Colonic mucosa (tissue), 4 donors: ENCODE measurements around the gene LPIN1. TPM values are rescaled to one million over a fixed set of nuclear protein-coding genes. Genes with fewer than 3 reads are reported as not detected.
A peak's percentile ranks its signal among the peaks of the same experiment; 100 is the strongest.

ENCODE experiments used
- DNase-seq: peaks from one replicate; pipeline ENCODE4 v3.0.0-alpha.2; 2020
- H3K27ac ChIP-seq: fragments of 200-600 bp; one replicate; pipeline ENCODE4 v1.8.0; 2021
- H3K27me3 ChIP-seq: fragments of 200-600 bp; one replicate; pipeline ENCODE4 v1.8.0; 2021
- H3K36me3 ChIP-seq: fragments of 200-600 bp; one replicate; pipeline ENCODE4 v1.8.0; 2021
- H3K4me1 ChIP-seq: fragments of 200-600 bp; one replicate; pipeline ENCODE4 v1.8.0; 2021; ENCODE audit warnings: mild to moderate bottlenecking
- H3K4me3 ChIP-seq: fragments of 200-600 bp; one replicate; pipeline ENCODE4 v1.8.0; 2021
- H3K9ac ChIP-seq, 2 donors: one replicate each; pipeline ENCODE4 v1.7.0; 2013; ENCODE audit warnings: control low read depth in 2 of 2, low read depth in 2 of 2, low read length in 2 of 2
- H3K9me3 ChIP-seq: fragments of 200-600 bp; one replicate; pipeline ENCODE4 v1.8.0; 2021
- intact Hi-C: fragments of 100-400 bp; cut with DNase I; formaldehyde crosslinking; loops from one replicate; pipeline ENCODE4 v1.14.1; 2022
- total RNA-seq, 2 donors: library from RNA; stranded (reverse); fragmentation: NEBNext Ultra II Directional in 1 of 2; extraction: Animal tissue kit (Norgen Biotek cat#: 25700) in 1 of 2; gene quantifications; one replicate each; pipeline ENCODE4 v1.2.1, GENCODE V29; 2021
- TF ChIP-seq, protein P1 (sequence below): fragments of 200-600 bp; IDR thresholded peaks from one replicate; pipeline ENCODE4 v1.8.0; 2022; ENCODE audit warnings: antibody characterized with exemption, mild to moderate bottlenecking
- donor health status: healthy.
- donor health status: DM: no; HTN: no; CAD: no.
- donor health status: DM: no; HTN: no; CAD: no.

Gene LPIN1
- total RNA-seq, 2 donors from 2014 or later: 17.3 to 45.7 TPM

DNA sequence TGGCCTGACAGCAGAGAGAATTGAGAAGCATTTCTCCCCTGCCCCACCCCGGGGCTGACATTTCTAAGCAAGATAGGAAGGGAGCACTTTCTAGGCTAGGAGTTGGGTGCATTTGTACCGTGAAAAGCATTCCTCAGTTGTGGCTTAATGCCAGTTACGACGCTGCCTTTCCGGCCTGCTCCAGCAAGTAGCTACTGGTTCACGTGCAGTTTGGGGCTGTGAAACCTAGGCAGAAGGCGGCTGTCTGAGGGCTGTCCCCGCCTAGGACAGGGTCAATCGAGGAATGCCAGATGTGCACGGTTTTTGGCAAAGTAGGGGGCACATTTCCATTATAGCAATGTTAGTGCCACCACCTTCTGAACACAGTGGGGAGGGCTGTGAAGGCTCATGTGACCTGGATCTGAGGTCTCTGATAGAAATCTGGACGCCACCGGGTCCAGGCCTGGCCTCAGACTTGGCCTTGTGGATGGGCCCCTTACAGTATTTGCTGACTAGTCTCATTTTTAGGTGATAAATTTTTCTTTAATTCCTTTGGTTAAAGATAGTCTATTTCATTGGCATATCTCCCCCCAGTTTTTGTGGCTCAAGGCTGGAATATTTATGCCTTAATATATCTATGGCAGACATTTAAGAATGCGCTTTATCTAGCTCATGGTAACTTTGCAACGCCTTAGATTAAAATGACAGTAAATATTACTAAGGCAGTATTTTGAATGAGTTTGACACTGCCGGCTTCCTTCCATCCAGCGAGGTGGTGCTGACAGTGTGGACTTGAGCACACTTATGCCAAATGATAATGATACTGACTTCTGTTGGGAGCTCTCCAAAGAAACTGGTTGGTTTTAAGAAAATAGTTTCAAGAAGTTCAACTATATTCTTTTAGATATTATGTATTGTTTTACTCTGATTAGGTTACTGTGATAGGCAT is 78.7 kb downstream of the LPIN1 start:
- no peak for DNase-seq
- H3K36me3 ChIP-seq: peaks cover 2% of the 10 kb centered on the region

DNA sequence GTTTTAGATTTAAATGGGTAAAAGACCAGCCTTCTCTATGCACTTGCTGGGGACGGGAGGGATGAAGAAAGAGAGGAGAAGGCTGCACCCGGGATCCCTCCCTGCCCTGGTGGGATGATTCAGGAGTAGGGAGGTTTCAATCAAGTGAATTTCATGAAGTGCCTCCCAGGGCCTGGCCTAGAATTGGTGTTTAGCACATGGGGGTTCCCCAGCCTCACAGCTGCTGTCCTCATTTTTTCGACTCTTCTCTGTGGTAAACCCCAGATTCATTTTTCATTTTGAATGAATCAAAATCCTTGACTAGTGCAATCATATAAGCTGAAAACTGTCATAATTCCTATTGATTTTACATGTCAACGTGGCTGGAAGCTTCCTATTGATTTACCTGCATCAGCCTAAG is 81.1 kb downstream of the LPIN1 start:
- H3K36me3 ChIP-seq: no peaks in the 10 kb centered on the region

More for the DNA sequence above, 78.7 kb downstream of the LPIN1 start:
- H3K9ac ChIP-seq: no peak overlapping the region
- no peak overlapping the region for H3K4me3 ChIP-seq
- no peaks in the 10 kb centered on the region for H3K27me3 ChIP-seq
- TF ChIP-seq, protein P1, sequence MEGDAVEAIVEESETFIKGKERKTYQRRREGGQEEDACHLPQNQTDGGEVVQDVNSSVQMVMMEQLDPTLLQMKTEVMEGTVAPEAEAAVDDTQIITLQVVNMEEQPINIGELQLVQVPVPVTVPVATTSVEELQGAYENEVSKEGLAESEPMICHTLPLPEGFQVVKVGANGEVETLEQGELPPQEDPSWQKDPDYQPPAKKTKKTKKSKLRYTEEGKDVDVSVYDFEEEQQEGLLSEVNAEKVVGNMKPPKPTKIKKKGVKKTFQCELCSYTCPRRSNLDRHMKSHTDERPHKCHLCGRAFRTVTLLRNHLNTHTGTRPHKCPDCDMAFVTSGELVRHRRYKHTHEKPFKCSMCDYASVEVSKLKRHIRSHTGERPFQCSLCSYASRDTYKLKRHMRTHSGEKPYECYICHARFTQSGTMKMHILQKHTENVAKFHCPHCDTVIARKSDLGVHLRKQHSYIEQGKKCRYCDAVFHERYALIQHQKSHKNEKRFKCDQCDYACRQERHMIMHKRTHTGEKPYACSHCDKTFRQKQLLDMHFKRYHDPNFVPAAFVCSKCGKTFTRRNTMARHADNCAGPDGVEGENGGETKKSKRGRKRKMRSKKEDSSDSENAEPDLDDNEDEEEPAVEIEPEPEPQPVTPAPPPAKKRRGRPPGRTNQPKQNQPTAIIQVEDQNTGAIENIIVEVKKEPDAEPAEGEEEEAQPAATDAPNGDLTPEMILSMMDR: no peak
- H3K27ac ChIP-seq: no peak overlapping the region
- intact Hi-C loops: no loop called here
- peaks cover 8% of the 10 kb centered on the region for H3K4me1 ChIP-seq
- no peaks in the 10 kb centered on the region for H3K9me3 ChIP-seq

DNA sequence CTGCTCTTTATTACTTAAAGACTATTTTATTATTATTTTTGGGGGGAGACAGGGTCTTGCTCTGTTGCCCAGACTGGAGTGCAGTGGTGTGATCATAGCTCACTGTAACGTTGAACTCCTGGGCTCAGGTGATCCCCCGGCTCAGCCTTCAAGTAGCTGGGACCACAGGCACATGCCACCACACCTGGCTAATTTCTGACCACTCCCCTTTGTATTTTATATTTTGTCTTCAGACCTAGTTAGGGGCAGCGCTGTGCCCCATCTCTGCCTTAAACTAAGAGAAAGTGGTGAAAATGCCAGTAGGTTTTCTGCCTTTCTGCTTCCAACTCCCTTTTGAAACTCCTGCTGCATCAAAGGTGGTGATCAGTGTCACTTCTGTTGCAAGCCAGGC is 82.5 kb downstream of the LPIN1 start:
- intact Hi-C loops: no loop called here
- Histone ChIP-seq H3K9ac (no peak overlapping the region), H3K27me3 (no peaks in the 10 kb centered on the region), H3K36me3 (no peaks in the 10 kb centered on the region), H3K4me3 (no peak overlapping the region), H3K27ac (no peak overlapping the region), H3K9me3 (no peaks in the 10 kb centered on the region), H3K4me1 (peaks cover 8% of the 10 kb centered on the region)
- TF ChIP-seq, protein P1: no peak
- DNase-seq: no peak

More for the DNA sequence above, 81.1 kb downstream of the LPIN1 start:
- TF ChIP-seq, protein P1: no peak
- no peaks in the 10 kb centered on the region for H3K27me3 ChIP-seq
- no peak overlapping the region for H3K9ac ChIP-seq
- no peak for DNase-seq
- no peak overlapping the region for H3K4me3 ChIP-seq
- H3K27ac ChIP-seq: no peak overlapping the region
- intact Hi-C loops: no loop called here
- H3K4me1 ChIP-seq: peaks cover 8% of the 10 kb centered on the region
- H3K9me3 ChIP-seq: no peaks in the 10 kb centered on the region

DNA sequence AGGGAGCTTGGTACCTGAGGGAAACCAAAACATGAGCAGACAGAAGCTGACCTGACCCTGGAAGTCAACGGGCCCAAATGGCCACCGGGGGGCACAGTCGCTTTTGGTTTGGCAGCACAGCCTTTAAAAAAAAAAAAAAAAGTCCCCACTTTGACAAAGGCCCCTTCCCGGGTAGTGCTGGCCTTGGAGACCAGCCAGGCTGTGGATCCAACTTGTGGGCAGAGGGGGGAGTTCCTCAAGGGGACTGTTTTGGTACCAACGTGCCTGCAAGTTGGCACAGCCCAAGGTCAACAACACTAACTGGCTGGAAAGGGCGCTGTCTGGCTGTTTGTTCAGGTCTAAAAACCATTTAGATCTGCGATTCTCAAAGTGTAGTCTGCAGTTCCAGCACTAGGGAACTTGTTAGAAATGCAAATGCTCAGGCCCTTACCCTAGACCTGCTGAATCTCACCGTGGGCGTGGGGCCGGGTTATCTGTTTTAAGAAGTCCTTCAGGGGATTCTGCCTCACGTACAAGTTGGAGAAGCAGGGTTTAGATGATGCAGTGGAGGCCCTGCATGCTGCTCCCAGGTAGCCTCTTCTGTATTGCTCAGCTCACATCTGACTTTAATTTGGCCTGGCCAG is 83.0 kb downstream of the LPIN1 start:
- Histone ChIP-seq H3K36me3 (no peaks in the 10 kb centered on the region), H3K9ac (peak overlapping the region in 1 of 2 donors; percentile 41), H3K4me1 (peaks cover 8% of the 10 kb centered on the region), H3K9me3 (no peaks in the 10 kb centered on the region), H3K27me3 (no peaks in the 10 kb centered on the region), H3K4me3 (no peak overlapping the region), H3K27ac (peak overlapping the region; percentile 57)
- TF ChIP-seq, protein P1: peak; percentile 31
- DNase-seq: peak; percentile 50
- intact Hi-C loops: no loop called here

DNA sequence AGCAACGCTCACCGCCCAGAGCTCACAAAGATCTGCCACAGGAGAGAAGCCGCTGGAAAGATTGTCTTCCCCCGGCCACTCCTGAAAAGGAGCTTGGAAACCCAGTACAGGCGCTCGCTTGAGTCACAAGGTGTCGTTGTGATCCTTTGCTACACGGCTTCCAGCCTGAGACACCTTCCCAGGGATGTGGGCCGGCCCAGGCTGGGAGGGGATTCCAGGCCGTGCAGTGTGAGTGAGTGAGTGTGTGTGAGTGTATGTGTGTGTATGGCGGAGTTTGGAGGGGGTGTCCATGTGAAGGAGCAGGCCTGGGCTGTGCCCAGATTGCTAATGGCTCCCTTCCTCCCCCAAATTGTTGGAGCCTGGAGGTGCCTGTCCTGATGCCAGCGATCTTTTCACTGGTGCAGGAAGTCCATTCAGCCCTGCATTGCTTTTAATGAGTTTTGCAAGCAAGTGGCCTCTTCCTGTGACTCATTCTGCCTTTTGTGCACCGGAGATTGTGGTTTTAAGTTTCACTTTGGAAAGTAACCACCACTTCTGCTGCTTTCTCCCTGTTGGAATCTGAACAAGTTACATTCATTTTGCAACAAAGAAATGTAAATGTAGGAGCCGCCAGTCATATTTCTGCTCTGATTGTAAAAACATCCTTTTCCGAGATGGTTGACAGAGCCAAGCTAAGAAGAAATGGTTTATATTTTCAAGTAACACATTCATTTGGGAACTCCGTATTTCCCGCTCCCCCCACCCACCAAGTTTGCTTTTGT is 83.7 kb downstream of the LPIN1 start:
- Histone ChIP-seq H3K27ac (peak overlapping the region; percentile 57), H3K4me3 (no peak overlapping the region), H3K9ac (peak overlapping the region in 1 of 2 donors; percentile 41), H3K4me1 (peaks cover 8% of the 10 kb centered on the region), H3K36me3 (no peaks in the 10 kb centered on the region), H3K27me3 (no peaks in the 10 kb centered on the region), H3K9me3 (no peaks in the 10 kb centered on the region)
- intact Hi-C loops: loop anchor here (10.0 kb wide), 1 partner anchor 1175 kb away; no protein-coding TSS in a partner anchor
- TF ChIP-seq, protein P1: no peak
- DNase-seq: peak; percentile 70
